Muscle of leg (tissue), 16 donors: ENCODE measurements around the gene THSD4. TPM values are rescaled to one million over a fixed set of nuclear protein-coding genes. Genes with fewer than 3 reads are reported as not detected.
A peak's percentile ranks its signal among the peaks of the same experiment; 100 is the strongest.

Source experiments
- DNase-seq: peaks from one replicate; pipeline ENCODE4 v3.0.0; 2013
- H3K27ac ChIP-seq: one replicate; pipeline ENCODE4 v1.5.1; 2013; ENCODE audit warnings: mild to moderate bottlenecking, low read length, control low read depth
- H3K27me3 ChIP-seq: one replicate; pipeline ENCODE4 v1.6.1; 2013; ENCODE audit warnings: low read length; ENCODE audit not compliant: control insufficient read depth, insufficient read depth
- H3K36me3 ChIP-seq: one replicate; pipeline ENCODE4 v1.6.1; 2013; ENCODE audit warnings: low read length; ENCODE audit not compliant: control insufficient read depth, insufficient read depth
- H3K4me1 ChIP-seq: one replicate; pipeline ENCODE4 v1.6.1; 2013; ENCODE audit warnings: low read length; ENCODE audit not compliant: control insufficient read depth, insufficient read depth
- H3K4me3 ChIP-seq: one replicate; pipeline ENCODE4 v1.5.1; 2013; ENCODE audit warnings: low read length, control low read depth
- H3K9me3 ChIP-seq: replicated peaks from 2 replicates; pipeline ENCODE4 v1.6.1; 2013; ENCODE audit warnings: low read depth, low read length; ENCODE audit not compliant: control insufficient read depth
- WGBS: methylation state at CpG from one replicate; pipeline ENCODE4 v1.1.5; 2013; ENCODE audit warnings: missing lambda C conversion rate; ENCODE audit not compliant: insufficient coverage; 5-methylcytosine and 5-hydroxymethylcytosine counted together
- long read RNA-seq, 11 donors: transcript quantifications; one replicate each; lab custom pipeline, GENCODE V29; 2026
- polyA plus RNA-seq, 8 donors: library from polyadenylated mRNA; unstranded; fragments of 120-200 nt; gene quantifications; one replicate each; pipeline versions ENCODE4 v1.2.1 to v1.2.3, GENCODE V29; 2013; ENCODE audit warnings: inconsistent platforms in 1 of 8, low replicate concordance in 1 of 8; ENCODE audit not compliant: insufficient read length in 8 of 8, insufficient read depth in 1 of 8
- total RNA-seq: library from RNA; stranded (reverse); fragments of 120-200 nt; gene quantifications from one replicate; pipeline ENCODE4 v1.2.4, GENCODE V29; 2013

Gene THSD4
- total RNA-seq (30.7 TPM), polyA plus RNA-seq (10 to 100 TPM; 17.6 to 33.8 (median 24.1) TPM)
- long read RNA-seq, donor 1, result 0 reads
- long read RNA-seq, donor 2, result 0 reads
- long read RNA-seq, donor 3, partial matches to known transcripts, result 8 of 8 reads
- long read RNA-seq, donor 3, other reads (novel, unspliced or antisense), result 0 of 8 reads
- long read RNA-seq, donor 4, result 0 reads
- long read RNA-seq, donor 5, partial matches to known transcripts, result 0 of 8 reads
- long read RNA-seq, donor 5, other reads (novel, unspliced or antisense), result 6 of 8 reads
- long read RNA-seq, donor 6, result 0 reads
- long read RNA-seq, donor 7, partial matches to known transcripts, result 0 of 1 reads
- long read RNA-seq, donor 7, other reads (novel, unspliced or antisense), result 0 of 1 reads
- long read RNA-seq, donor 8, result 0 reads
- long read RNA-seq, donor 9, result 0 reads
- long read RNA-seq, donor 10, partial matches to known transcripts, result 69 of 70 reads
- long read RNA-seq, donor 10, other reads (novel, unspliced or antisense), result 0 of 70 reads
- long read RNA-seq, donor 11, partial matches to known transcripts, result 0 of 1 reads
- long read RNA-seq, donor 11, other reads (novel, unspliced or antisense), result 0 of 1 reads

- peak within 1 kb of the TSS; percentile 68 for H3K4me3 ChIP-seq
- peaks cover 3% of the 10 kb centered on the region for H3K36me3 ChIP-seq
- H3K4me1 ChIP-seq, result peaks cover 20% of the 10 kb centered on the region
- 12% methylated on average over 46 of the region's 52 CpGs for WGBS
- no peaks in the 10 kb centered on the region for H3K9me3 ChIP-seq
- peak; percentile 86 for DNase-seq
- H3K27ac ChIP-seq, result peak within 1 kb of the TSS; percentile 47
- H3K27me3 ChIP-seq, result peaks cover 17% of the 10 kb centered on the region
Measured at GRCh38 chr15:71114887-71115566, at the start of gene THSD4. THSD4 (plus strand) TSS chr15:71115471.

- Histone ChIP-seq H3K27ac (no peak overlapping the region), H3K9me3 (no peaks in the 10 kb centered on the region), H3K4me3 (no peak overlapping the region), H3K4me1 (no peaks in the 10 kb centered on the region), H3K36me3 (no peaks in the 10 kb centered on the region), H3K27me3 (no peaks in the 10 kb centered on the region)
- 46% methylated on average over 4 of the region's 5 CpGs for WGBS
- DNase-seq, result peak; percentile 29
Measured at GRCh38 chr15:71066983-71067382, 48.3 kb upstream of the THSD4 start.

GRCh38 chr15:71069693-71070092, 45.6 kb upstream of the THSD4 start:
- Histone ChIP-seq H3K4me1 (no peaks in the 10 kb centered on the region), H3K9me3 (no peaks in the 10 kb centered on the region), H3K27ac (no peak overlapping the region), H3K4me3 (no peak overlapping the region), H3K27me3 (no peaks in the 10 kb centered on the region), H3K36me3 (no peaks in the 10 kb centered on the region)
- DNase-seq, result no peak
- no CpG with 5 or more reads among the region's 2 CpGs for WGBS

- Histone ChIP-seq H3K27ac (no peak overlapping the region), H3K9me3 (no peaks in the 10 kb centered on the region), H3K4me1 (no peaks in the 10 kb centered on the region), H3K4me3 (no peak overlapping the region), H3K36me3 (no peaks in the 10 kb centered on the region), H3K27me3 (no peaks in the 10 kb centered on the region)
- DNase-seq, result no peak
Measured at GRCh38 chr15:71071529-71071928, 43.7 kb upstream of the THSD4 start.

- no peak for DNase-seq
- Histone ChIP-seq H3K27ac (no peak overlapping the region), H3K4me3 (no peak overlapping the region), H3K9me3 (no peaks in the 10 kb centered on the region), H3K36me3 (no peaks in the 10 kb centered on the region), H3K27me3 (no peaks in the 10 kb centered on the region), H3K4me1 (no peaks in the 10 kb centered on the region)
- WGBS, result 100% methylated on average over 5 of the region's 6 CpGs
Measured at GRCh38 chr15:71072423-71072822, 42.8 kb upstream of the THSD4 start.

GRCh38 chr15:71078506-71079207, 36.6 kb upstream of the THSD4 start:
- Histone ChIP-seq H3K27me3 (no peaks in the 10 kb centered on the region), H3K36me3 (no peaks in the 10 kb centered on the region), H3K4me3 (no peak overlapping the region), H3K4me1 (peaks cover 8% of the 10 kb centered on the region), H3K9me3 (no peaks in the 10 kb centered on the region), H3K27ac (no peak overlapping the region)
- DNase-seq, result no peak
- 38% methylated on average over 1 of the region's 6 CpGs for WGBS

- 40% methylated on average over 2 of the region's 6 CpGs for WGBS
- Histone ChIP-seq H3K4me3 (no peak overlapping the region), H3K27me3 (no peaks in the 10 kb centered on the region), H3K4me1 (peaks cover 8% of the 10 kb centered on the region), H3K9me3 (no peaks in the 10 kb centered on the region), H3K27ac (no peak overlapping the region), H3K36me3 (no peaks in the 10 kb centered on the region)
- DNase-seq, result peak; percentile 15
Measured at GRCh38 chr15:71079208-71080044, 35.8 kb upstream of the THSD4 start.

GRCh38 chr15:71080166-71080565, 35.1 kb upstream of the THSD4 start:
- Histone ChIP-seq H3K9me3 (no peaks in the 10 kb centered on the region), H3K27me3 (no peaks in the 10 kb centered on the region), H3K27ac (no peak overlapping the region), H3K36me3 (no peaks in the 10 kb centered on the region), H3K4me1 (peaks cover 12% of the 10 kb centered on the region), H3K4me3 (no peak overlapping the region)
- no peak for DNase-seq
- WGBS, result 92% methylated on average over 5 of the region's 7 CpGs

GRCh38 chr15:71080705-71081104, 34.6 kb upstream of the THSD4 start:
- DNase-seq, result no peak

More at GRCh38 chr15:71080705-71081104, 34.6 kb upstream of the THSD4 start:
- H3K27ac ChIP-seq, result no peak overlapping the region
- H3K36me3 ChIP-seq, result no peaks in the 10 kb centered on the region
- no peaks in the 10 kb centered on the region for H3K9me3 ChIP-seq
- no CpG with 5 or more reads among the region's 1 CpG for WGBS
- H3K4me1 ChIP-seq, result peaks cover 12% of the 10 kb centered on the region
- no peaks in the 10 kb centered on the region for H3K27me3 ChIP-seq
- H3K4me3 ChIP-seq, result no peak overlapping the region
